ENCODE measurements around the gene CLSTN1. TPM values are rescaled to one million over a fixed set of nuclear protein-coding genes. Genes with fewer than 3 reads are reported as not detected.

The CLSTN1 gene
- total RNA-seq, 1 experiment from 2014 or later, result 100 TPM

DNA sequence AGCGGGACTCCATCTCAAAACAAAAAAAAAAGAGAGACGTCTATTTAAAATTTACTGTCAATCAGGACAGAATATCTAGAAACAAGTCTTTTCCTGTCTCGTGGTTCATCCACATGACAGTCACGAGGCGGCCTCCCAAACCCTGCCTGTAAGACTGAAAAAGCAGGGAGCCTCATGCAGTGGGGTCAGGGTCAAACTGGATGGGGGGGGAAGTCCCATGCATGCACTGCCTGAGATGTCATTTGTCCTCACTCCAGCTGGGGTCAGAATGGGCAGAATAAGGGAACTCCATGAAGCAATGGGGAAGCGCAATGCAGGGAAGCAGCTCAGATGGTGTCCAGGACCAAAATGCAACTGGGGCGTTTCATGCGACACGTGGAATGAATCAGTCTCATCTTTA lies 86.7 kb downstream of the CLSTN1 start:
- Histone ChIP-seq H2BK120ac (ENCODE audit: low read depth, low read length, poor library complexity, severe bottlenecking) (no peak overlapping the region), H2BK15ac (ENCODE audit: low read depth, low read length) (no peak overlapping the region), H2BK12ac (ENCODE audit: insufficient read length, low read depth, low read length) (no peak overlapping the region), H3K18ac (ENCODE audit: insufficient read length, low read depth, low read length) (no peak overlapping the region), H3K9me3 (ENCODE audit: control insufficient read depth, low read depth, low read length) (peaks cover 5% of the 10 kb centered on the region), H3K14ac (ENCODE audit: insufficient read depth, low read length) (no peak overlapping the region), H3K23ac (ENCODE audit: insufficient read length, low read depth, low read length) (no peak overlapping the region), H4K20me1 (ENCODE audit: control insufficient read depth, insufficient read depth, insufficient read length) (no peaks in the 10 kb centered on the region), H4K91ac (ENCODE audit: insufficient read length, low read depth, low read length) (no peak overlapping the region), H3K4me2 (ENCODE audit: insufficient read depth, insufficient read length, low read length) (no peak overlapping the region), H4K5ac (ENCODE audit: insufficient read length, low read depth, low read length) (no peak overlapping the region), H4K8ac (replicated peaks; ENCODE audit: insufficient read length, low read depth, low read length) (no peak overlapping the region), H2AK5ac (ENCODE audit: insufficient read length, low read length) (no peak overlapping the region), H3K9ac (ENCODE audit: extremely low read depth, insufficient read length, low read length) (no peak overlapping the region), H3K27ac (ENCODE audit: insufficient read length, low read depth, low read length) (no peak overlapping the region), H2BK20ac (ENCODE audit: low read depth, low read length, poor library complexity, severe bottlenecking) (no peak overlapping the region), H3K56ac (ENCODE audit: insufficient read length, low read depth, low read length) (no peak overlapping the region), H3K27me3 (ENCODE audit: insufficient read depth, low read length) (no peaks in the 10 kb centered on the region), H3K79me1 (ENCODE audit: insufficient read depth, low read depth, low read length, poor library complexity, severe bottlenecking) (no peaks in the 10 kb centered on the region), H3K23me2 (ENCODE audit: insufficient read length, low read depth, low read length, poor library complexity, severe bottlenecking) (no peaks in the 10 kb centered on the region), H3K4me1 (ENCODE audit: insufficient read depth, low read length) (no peaks in the 10 kb centered on the region), H2AFZ (ENCODE audit: low read length) (no peak overlapping the region), H3K79me2 (ENCODE audit: insufficient read depth, low read length) (no peaks in the 10 kb centered on the region), H2BK5ac (ENCODE audit: insufficient read length, low read length) (no peak overlapping the region), H3K4ac (ENCODE audit: low read depth, low read length) (no peak overlapping the region), H3T11ph (ENCODE audit: low read length) (no peak overlapping the region)
- DNase-seq, result no peak
- no peaks in the 10 kb centered on the region for H3K4me1 Mint-ChIP-seq
- H3K27me3 Mint-ChIP-seq (ENCODE audit: low read depth), result peaks cover 2% of the 10 kb centered on the region; the same call in 1 of the 2 replicates
- no peaks in the 10 kb centered on the region for H3K9me3 Mint-ChIP-seq
- WGBS (ENCODE audit: extremely low coverage, insufficient read length, low lambda C conversion rate), result no CpG with 5 or more reads among the region's 9 CpGs
- no peak overlapping the region for H3K4me3 Mint-ChIP-seq
- H3K27ac Mint-ChIP-seq, result peak overlapping the region in 2 of 3 experiments; percentile 7 to 65; a peak in 4 of 7 replicates
- H3K36me3 Mint-ChIP-seq (ENCODE audit: insufficient read depth in 1 of 3, low read depth in 3 of 3), result peaks cover 63 to 98% (median 78%) of the 10 kb centered on the region in 3 experiments
- TF ChIP-seq, protein P1, sequence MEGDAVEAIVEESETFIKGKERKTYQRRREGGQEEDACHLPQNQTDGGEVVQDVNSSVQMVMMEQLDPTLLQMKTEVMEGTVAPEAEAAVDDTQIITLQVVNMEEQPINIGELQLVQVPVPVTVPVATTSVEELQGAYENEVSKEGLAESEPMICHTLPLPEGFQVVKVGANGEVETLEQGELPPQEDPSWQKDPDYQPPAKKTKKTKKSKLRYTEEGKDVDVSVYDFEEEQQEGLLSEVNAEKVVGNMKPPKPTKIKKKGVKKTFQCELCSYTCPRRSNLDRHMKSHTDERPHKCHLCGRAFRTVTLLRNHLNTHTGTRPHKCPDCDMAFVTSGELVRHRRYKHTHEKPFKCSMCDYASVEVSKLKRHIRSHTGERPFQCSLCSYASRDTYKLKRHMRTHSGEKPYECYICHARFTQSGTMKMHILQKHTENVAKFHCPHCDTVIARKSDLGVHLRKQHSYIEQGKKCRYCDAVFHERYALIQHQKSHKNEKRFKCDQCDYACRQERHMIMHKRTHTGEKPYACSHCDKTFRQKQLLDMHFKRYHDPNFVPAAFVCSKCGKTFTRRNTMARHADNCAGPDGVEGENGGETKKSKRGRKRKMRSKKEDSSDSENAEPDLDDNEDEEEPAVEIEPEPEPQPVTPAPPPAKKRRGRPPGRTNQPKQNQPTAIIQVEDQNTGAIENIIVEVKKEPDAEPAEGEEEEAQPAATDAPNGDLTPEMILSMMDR (conservative IDR thresholded peaks at IDR 0.05), result no peak
